Middle frontal gyrus (tissue), 1 donor: ENCODE data around the gene TRERF1.

Experiments
- DNase-seq: peaks from one replicate; pipeline ENCODE4 v3.0.0-alpha.2; 2015; ENCODE audit warnings: low spot score; ENCODE audit errors: extremely low spot score

TRERF1 gene

DNA sequence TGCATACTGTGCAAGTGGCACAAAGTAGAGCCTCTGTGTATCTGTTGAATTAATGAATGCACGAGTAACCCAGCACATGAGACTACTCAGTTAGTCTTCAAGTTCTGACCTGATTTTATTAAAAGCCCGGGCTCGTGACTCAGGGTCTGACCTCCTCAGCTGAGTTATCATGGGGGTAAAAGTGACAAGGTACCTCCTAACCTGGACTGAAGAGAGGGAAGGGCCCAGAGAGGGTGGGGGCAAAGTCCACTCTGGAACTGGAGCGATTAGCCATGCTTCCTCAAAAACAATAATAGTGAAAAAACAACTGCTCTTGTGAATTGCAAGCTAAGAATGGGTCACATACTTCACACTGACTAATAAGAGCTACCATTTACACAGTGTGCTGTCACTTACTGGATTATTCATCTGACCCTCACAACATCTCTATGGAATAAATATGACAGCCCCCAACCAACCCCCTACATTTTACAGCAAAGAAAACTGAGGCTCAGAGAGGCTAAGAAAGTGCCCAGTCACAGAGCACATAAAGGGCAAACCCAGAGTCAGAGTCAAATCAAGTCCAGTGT lies 26.7 kb downstream of the TRERF1 start:
- DNase-seq = no peak

DNA sequence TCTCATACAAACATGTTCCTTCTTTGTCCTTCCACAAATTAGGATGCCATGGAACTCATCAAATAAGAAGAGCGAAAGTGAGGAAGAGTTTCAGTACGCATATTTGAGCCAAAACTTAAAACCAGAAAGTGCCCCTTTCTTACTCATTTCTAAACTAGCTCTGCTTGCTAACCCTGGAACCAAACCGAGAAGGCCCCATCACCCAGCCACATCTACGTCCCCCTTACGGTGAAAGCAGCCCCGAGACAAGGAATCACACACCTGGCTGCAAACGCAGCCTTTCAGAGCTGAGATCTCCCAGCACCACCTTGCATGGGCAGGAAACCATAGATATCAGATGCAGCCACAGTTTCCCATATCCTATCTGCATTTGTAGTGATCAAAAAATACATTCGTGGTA lies 28.5 kb downstream of the TRERF1 start:
- no peak for DNase-seq

DNA sequence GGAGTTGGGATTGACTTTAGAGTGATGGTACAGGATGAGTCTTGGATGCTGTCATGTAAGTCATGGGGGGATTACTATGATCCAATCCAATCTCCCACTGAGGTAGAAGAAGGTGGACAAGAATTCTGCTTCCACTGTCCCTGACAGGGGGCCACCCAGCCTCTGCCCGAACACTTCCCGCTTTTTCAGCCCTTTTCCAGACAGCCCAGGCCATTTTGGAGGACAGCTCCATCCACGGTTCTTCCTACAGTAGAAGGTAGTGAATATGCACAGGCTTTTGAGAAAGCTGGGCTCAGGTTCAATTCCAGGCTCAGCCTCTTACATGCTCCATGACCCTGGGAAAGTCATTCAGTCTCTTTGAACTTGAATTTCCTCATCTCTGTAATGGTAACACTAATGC lies 31.0 kb downstream of the TRERF1 start:
- DNase-seq = no peak

DNA sequence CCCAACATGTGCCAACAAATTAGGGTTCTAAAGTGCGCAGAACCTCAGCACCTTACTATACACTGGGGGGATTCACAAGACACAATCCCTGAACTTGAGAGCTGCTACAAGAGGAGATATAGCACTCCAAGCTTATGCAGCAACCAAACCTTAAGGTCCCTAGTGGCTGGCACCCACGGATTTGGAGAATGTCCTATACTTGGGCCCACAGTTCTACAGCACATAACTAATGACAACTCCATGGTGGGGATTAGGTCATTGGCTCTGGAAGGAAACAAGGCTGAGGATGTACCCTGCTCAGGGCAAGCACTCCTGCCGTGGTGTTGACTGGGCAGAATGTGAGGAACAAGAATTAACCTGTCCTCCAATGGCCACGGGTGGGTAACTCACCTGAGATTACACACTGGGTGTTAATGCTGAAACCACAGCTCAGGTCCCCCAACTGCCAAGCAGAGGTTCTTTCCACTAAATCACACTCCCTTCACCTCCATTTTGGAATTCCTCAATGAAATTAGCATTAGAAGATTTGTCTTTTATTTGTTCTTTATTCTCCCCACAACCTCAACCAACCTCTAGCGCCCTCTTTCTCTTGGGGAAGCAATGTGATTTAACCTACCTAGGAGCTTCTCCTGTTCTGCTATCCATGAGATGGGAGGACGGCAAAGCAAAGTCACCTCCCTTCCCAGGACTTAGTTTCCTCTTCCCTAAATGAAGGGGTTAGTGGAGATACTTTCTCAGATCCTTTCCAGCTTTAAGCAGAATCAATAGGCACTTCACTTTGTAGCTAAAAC lies 32.0 kb downstream of the TRERF1 start:
- no peak for DNase-seq

DNA sequence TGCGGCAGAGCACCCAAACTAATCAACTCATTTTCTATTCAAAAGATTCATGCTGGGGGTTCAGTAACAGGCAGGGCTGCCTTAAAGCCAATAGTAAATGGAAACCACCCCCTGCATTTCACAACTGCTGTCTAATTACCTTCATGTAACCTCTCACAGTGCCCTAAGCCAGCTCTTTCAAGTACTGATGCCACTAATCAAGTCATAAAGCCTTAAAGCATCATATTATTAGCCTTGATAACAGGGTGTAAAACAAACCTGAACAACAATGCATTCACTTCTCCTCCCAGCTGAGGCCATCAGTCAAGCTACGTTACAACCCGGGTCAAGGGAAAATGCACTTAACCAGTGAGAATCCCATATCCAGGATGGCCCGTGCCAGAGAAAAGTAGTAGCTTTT lies 33.0 kb downstream of the TRERF1 start:
- DNase-seq = no peak

DNA sequence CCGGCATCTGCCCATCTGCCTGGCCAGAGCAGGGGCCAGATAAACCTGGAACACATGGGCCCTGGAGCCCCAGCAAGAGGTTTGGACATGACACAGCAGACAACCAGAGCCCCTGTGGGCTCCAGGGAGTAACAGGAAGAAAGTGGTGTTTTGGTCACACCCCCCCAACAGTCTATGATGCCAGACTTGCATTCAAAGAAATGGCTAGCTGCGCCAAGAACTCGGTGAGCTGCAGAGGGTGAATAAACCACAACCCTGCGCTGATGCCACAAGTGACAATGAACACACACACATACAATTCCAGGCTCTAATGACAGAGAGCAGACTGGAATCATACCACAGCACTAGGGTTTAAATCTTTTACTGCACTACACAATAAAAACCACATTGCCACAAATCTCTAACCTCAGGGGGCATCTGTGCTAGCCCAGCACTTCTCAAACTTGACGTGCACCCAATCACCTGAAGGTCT lies 34.0 kb downstream of the TRERF1 start:
- DNase-seq = no peak

DNA sequence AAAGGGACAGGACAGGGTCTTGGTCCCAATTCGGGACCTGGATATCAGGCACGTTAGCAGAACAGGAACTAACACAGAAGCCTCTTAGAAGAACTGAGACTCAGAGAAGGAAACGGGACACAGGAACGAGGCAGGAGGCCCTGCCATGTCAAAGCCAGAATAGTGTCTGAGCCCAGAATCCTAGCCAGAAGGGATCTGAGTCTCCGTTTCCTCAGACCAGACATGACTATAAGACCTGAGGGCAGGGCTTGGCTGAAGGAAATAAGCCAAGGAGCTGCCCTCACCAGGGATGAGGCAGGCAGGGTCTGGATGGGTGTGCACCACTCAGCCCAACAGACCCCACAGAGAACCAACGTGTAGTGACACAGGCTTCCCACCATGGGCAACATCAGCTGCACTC lies 40.3 kb downstream of the TRERF1 start:
- no peak for DNase-seq

DNA sequence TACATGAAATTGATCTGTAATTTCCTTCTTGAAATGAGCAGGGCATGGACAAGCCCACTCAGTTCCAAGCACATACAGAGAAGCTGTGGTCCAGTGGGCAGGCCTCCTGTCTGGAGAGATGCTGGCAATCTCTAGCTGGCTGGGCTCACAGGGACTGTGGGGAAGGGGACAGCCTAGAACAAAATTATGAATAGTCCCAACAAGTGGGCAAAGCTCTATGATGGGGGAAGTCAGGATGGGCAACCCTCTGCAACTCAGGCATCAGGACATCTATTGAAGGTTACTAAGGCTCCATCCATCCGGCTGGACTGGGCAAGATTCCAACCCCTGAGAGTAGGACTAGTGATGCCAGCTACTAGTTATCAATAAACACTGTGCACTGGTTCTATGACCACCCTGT lies 40.9 kb downstream of the TRERF1 start:
- DNase-seq = no peak

DNA sequence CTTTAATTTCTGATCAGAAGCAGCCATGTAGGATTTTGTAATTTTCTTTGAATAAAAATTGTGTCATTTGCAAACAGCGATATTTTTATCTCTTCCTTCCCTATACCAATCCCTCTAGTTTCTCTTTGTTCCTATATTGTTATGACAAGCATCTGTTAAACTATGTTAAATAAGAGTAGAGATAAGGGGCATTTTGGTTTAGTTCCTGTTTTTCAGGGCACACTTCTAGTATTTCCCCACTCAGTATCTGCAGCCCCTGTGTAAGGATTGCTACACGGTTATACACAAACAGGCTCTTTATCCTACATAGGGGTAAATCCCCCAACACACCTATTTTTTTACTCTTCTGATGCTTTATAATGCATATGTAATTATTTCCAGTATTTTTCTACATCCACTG lies 42.1 kb downstream of the TRERF1 start:
- no peak for DNase-seq

DNA sequence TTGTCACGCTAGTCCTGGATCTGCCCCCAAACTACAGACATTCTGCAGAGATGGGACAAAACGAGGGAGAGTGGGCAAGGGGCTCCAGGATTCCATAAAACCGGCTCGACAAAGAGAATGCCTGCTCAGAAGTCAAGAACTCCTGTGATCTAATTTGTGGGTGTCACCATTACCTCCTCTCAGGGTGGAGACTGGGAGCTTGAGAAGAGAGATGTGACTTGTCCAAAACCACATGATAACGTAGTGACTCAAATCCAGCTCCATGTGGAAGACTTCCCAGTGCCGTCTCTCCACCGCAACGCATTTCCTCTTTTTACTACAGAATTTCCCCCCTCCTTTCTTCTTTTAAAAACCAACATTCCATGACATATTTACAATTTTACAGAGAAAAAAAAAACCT lies 44.3 kb downstream of the TRERF1 start:
- DNase-seq = no peak

DNA sequence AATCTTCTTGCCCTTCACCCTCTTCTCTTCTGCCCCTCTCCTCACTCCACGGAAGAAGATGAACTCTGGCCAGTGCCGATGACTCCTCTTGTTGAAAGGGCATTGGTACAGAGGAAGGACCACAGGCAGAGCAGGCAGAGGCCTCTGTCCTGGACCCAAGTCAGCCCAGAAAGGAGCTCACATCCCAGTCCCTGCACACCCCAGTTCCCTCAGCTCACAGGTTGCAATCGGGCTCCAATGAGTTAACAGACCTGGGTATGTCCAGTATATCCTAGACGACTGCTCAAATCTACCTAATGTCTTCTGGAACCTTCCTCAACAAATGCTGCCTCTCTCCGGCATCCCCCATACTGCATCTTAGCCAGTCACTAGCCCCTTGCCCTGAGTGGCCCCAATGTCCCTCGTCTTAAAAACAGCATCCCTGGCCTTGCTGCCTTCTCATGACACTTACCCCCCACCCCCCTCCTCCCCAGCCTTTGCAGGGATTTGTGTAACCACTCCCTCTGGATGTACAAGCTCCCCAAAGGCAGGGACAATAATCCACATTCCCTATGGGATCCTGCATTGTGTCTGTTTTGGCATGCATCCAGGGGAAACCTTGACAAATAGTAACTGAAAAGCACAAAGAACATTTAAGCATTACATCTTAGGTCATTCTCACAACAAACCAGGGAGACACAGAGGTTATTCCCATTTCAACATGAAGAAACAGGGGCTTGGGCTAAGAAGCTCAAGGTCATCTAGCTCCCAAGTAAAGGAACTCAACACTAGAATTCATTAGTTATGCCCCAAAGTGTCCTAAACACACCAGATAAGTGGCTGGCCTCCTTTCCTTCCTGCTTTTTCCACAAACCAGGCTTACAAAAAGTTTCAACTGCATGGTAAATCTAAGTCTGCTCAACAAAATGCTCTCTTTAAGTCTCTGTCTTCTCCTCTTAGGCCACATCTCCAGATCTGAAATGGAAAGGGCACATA lies 45.1 kb downstream of the TRERF1 start:
- DNase-seq = no peak

DNA sequence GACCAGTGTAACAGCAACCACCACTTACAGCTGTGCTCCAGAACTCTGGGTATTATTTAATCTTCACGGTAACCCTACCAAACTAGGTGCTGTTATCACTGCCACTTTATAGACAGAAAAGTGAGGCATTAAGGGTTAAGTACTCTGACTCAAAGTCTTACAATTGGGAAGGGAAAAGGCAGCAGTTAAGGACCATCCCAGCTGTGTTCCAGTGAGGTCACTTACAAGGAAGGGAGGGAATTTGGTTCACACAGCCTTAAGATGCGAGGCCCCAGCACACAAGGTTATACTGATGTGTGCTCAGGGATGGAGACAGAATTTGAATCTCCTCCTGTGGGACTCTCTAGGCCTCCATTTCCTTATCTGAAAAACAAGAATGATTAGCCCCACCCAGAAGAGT lies 46.7 kb downstream of the TRERF1 start:
- DNase-seq = no peak

DNA sequence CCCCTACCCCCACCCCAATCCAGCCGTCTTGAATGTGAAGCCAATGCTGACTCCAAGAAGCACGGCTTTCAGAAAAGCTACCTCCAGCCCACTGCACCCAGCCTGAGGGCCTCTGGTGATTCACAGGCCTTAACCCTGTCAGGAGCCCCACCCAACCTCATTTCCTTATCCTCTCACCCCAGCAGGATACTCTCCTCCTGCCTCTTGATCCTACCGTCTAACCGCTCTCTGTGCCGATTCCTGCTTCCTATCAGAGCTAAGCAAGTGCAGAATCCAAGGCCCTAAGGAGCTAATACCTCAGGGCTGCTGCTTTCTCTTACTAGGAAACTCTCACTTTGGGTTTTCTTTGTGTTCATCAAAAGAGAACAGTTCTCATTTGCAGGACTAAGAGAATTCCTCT lies 47.2 kb downstream of the TRERF1 start:
- no peak for DNase-seq

DNA sequence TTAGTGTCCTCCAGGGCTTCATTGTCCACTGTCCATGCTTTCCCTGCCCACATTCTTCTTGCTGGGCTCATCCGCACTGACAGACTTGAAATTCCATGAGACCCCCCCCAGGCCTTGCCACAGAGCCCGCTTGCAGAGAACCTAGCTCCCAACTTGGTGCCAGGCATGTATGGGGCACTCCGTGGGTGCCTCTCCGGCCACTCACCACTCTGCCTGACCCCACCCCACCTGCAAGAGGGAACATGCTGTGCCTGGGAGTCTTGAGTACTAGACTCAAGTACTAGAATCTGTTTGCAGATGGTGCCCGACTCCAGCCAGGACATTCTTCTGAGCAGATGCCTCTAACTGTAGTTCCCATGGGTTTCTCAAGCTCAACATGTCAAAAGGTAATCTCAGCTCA lies 47.9 kb downstream of the TRERF1 start:
- no peak for DNase-seq

DNA sequence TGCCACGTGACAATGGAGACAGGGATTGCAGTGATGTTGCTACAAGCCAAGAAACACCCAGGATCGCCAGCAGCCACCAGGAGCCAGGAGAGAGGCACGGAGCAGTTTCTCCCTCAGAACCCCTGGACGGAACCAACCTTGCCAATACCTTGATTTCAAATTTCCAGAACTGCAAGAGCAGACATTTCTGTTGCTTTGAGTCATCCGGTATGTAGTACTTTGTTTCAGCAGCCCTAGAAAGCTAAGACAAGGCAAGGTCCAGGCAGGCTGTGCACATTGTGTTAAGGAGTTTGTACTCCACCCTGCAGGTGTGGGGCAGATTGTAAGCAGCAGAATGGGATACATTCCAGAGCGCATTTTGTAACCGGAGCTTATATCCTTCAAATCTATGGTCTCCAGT lies 48.3 kb downstream of the TRERF1 start:
- DNase-seq = no peak

DNA sequence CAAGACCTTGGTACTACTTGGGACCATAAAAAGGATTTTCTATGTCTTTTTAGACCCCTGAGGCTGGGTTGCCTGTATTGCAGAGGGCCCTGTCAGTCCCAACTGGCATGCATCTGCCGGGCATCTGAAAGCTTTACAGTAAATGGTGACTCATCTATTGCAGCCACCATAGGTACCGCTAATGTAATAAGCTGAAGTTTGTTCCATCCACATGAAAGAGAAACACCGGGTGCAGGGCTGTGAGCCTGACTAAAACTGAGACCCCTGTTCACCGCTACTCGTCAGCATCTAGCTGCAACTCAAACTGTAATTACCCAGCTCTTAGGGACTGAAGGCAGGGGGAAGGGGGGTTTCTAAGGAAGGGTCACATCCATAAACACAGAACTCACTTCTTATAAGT lies 49.5 kb downstream of the TRERF1 start:
- no peak for DNase-seq

DNA sequence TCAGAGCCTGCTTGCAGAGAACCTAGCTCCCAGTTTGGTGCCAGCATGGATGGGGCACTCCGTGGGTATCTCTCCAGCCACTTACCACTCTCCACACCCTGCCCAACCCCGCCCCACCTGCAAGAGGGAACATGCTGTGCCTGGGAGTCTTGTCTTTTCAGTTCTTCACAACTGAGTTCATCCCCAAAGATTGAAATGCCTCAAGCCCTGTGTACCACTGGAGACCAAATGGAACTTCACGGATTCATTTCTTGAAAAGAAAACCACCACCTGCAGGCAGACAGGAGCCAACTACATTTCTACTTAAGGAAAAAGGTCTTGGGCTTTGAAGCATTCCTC lies 50.1 kb downstream of the TRERF1 start:
- DNase-seq = no peak

DNA sequence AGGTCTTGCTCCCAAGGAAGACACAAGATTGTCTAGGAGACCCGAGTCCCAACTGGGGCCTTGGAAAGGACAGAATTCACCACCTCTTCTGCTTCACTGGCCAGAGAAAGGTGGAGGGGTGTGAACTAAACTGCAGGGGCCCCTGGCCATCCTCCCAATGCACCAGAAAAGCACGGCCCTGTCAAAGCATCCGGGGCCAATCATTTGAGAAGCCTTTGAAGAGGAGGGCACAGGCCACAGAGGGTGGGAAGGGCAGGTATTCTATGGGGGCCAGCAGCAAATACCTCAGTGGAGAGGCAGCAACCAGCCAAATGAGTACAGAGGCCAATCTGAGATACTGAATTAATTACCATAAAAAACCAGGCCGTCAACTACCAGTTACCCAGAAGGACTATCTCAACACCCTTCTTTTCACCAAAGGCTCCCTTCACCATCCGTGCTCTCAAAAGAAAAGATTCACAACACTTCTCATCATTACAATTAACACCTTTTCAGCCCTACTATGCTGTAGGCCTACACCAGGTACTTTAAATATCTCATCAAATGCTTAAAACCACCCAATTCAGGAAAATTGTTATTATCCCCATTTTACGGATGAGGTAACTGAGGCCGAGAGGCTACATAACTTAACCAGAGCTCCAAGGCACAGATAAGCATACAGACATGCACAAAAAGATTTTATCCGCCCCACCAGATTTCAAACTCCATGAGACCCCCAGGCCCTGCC lies 50.7 kb downstream of the TRERF1 start:
- no peak for DNase-seq

DNA sequence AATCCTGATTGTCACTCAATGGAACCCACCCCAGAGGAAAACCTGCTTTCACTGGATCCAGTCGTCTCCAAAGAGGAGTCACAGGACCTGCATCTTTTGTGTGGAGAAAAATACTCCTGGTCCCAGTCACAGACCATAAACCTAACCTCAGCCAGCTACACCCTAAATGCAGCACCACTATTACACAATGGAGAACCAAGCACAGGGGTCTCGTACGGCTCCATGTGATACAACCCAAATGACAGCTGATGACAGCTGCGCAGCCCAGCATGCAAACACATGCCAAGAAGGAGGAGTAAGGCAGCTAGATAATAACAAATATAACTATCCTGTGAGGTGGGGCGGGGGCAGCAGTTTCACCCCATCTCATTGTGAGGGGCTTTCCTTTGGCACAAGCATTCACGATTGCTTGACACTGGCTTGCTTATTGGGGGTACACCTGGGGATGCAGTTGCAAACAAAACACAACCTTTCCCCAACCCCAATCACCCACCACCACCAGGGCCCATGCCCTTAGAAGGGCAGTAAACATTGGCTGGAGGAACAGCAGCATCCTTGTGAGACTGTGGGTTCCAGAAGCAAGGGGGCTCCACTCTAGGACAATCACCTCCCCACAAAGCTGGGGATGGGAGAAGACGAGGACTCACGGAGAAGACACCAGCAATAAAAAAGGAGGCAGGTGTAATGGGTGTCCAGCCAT lies 51.5 kb downstream of the TRERF1 start:
- no peak for DNase-seq

DNA sequence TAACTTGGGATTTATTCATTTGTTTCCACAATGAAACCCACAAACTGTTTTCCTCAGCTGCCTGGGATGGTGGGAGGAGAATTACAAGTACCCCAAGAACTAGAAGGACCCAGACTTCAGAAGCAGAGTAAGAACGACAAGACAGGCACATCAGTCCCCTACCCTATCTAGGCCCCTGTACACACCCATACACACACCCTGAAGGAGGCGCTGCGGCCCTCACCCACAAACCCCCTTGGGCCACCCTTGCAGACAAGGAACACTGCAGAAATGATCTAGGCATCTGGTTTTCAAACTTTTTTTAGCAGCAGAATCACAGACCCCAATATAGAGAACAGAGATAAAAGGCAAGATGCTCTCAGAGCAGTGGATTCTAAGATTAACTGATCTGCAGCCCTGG lies 55.0 kb downstream of the TRERF1 start:
- no peak for DNase-seq
